Neural progenitor cell (in vitro differentiated cells): ENCODE measurements around the gene ZC3H18.

ENCODE experiments used
- EZH2 ChIP-seq: fragments of 200-600 bp; sonication (generic); IDR thresholded peaks from 2 replicates; pipeline ENCODE4 v1.6.1; 2017; ENCODE audit warnings: antibody characterized with exemption, mild to moderate bottlenecking, moderate library complexity
- EZH2phosphoT487 ChIP-seq: fragments of 200-600 bp; sonication (generic); IDR thresholded peaks from 2 replicates; pipeline ENCODE4 v1.6.1; 2017; ENCODE audit warnings: antibody characterized with exemption
- TF ChIP-seq, protein P1 (sequence below): fragments of 200-600 bp; sonication (generic); IDR thresholded peaks from 2 replicates; pipeline ENCODE4 v1.5.1; 2017; ENCODE audit warnings: antibody characterized with exemption, mild to moderate bottlenecking

DNA sequence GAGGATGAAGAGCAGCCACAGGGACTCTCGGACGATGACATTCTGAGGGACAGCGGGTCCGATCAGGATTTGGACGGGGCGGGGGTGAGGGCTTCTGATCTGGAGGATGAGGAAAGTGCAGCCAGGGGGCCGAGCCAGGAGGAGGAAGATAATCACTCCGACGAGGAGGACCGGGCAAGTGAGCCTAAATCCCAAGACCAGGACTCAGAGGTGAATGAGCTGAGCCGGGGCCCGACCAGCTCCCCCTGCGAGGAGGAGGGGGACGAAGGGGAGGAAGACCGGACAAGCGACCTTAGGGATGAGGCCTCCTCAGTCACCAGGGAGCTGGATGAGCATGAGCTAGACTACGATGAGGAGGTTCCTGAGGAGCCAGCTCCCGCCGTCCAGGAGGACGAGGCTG, 7.0 kb downstream of the ZC3H18 start:
- TF ChIP-seq, protein P1, sequence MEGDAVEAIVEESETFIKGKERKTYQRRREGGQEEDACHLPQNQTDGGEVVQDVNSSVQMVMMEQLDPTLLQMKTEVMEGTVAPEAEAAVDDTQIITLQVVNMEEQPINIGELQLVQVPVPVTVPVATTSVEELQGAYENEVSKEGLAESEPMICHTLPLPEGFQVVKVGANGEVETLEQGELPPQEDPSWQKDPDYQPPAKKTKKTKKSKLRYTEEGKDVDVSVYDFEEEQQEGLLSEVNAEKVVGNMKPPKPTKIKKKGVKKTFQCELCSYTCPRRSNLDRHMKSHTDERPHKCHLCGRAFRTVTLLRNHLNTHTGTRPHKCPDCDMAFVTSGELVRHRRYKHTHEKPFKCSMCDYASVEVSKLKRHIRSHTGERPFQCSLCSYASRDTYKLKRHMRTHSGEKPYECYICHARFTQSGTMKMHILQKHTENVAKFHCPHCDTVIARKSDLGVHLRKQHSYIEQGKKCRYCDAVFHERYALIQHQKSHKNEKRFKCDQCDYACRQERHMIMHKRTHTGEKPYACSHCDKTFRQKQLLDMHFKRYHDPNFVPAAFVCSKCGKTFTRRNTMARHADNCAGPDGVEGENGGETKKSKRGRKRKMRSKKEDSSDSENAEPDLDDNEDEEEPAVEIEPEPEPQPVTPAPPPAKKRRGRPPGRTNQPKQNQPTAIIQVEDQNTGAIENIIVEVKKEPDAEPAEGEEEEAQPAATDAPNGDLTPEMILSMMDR = no peak
- TF ChIP-seq EZH2phosphoT487 (no peak), EZH2 (no peak)
